CD4-positive, alpha-beta T cell treated with Interleukin-15 for 1 hour (primary cell): ENCODE measurements around the gene SLC29A1.
A peak's percentile ranks its signal among the peaks of the same experiment; 100 is the strongest.
"Not testable (repeated sequence)": the region's sequence is repeated elsewhere in the genome, so short reads cannot be mapped to it uniquely, and the experiment has no call there.

Experiments used
- DNase-seq: peaks from one replicate; pipeline ENCODE4 v3.0.0-alpha.2; 2020

SLC29A1 gene

GRCh38 chr6:44223319-44224028 lies at the start of gene SLC29A1:
SLC29A1 (plus strand) TSS chr6:44223595; CDS start chr6:44227314, 3,719 bp downstream.
- DNase-seq = peak; percentile 83

- no peak for DNase-seq
Measured at GRCh38 chr6:44176130-44176761, 47.1 kb upstream of the SLC29A1 start.

- peak; percentile 61 for DNase-seq
Measured at GRCh38 chr6:44176762-44177509, 46.5 kb upstream of the SLC29A1 start.

GRCh38 chr6:44177691-44178423 lies 45.5 kb upstream of the SLC29A1 start:
- no peak for DNase-seq

- DNase-seq = no peak
Measured at GRCh38 chr6:44178424-44179071, 44.8 kb upstream of the SLC29A1 start.

- no peak for DNase-seq
Measured at GRCh38 chr6:44179072-44179536, 44.3 kb upstream of the SLC29A1 start.

GRCh38 chr6:44179648-44180047 lies 43.7 kb upstream of the SLC29A1 start:
- no peak for DNase-seq

GRCh38 chr6:44180406-44180805 lies 43.0 kb upstream of the SLC29A1 start:
- no peak for DNase-seq

- DNase-seq = no peak
Measured at GRCh38 chr6:44180886-44181285, 42.5 kb upstream of the SLC29A1 start.

GRCh38 chr6:44181784-44182183 lies 41.6 kb upstream of the SLC29A1 start:
- DNase-seq = not testable (repeated sequence)

GRCh38 chr6:44182911-44183390 lies 40.4 kb upstream of the SLC29A1 start:
- no peak for DNase-seq

GRCh38 chr6:44183783-44184182 lies 39.6 kb upstream of the SLC29A1 start:
- DNase-seq = no peak

GRCh38 chr6:44185356-44185755 lies 38.0 kb upstream of the SLC29A1 start:
- not testable (repeated sequence) for DNase-seq

GRCh38 chr6:44185953-44186634 lies 37.3 kb upstream of the SLC29A1 start:
- DNase-seq = no peak

- no peak for DNase-seq
Measured at GRCh38 chr6:44186635-44187025, 36.8 kb upstream of the SLC29A1 start.

GRCh38 chr6:44188819-44189218 lies 34.6 kb upstream of the SLC29A1 start:
- no peak for DNase-seq

GRCh38 chr6:44189257-44189656 lies 34.1 kb upstream of the SLC29A1 start:
- DNase-seq = no peak

GRCh38 chr6:44190715-44191114 lies 32.7 kb upstream of the SLC29A1 start:
- no peak for DNase-seq

- no peak for DNase-seq
Measured at GRCh38 chr6:44192428-44193041, 30.9 kb upstream of the SLC29A1 start.

- no peak for DNase-seq
Measured at GRCh38 chr6:44193307-44193910, 30.0 kb upstream of the SLC29A1 start.

GRCh38 chr6:44194326-44194725 lies 29.1 kb upstream of the SLC29A1 start:
- no peak for DNase-seq
